CD4-positive, alpha-beta T cell treated with Interferon alpha-2 for 1 hour (primary cell): Measurements from ENCODE around the gene DLL4.

ENCODE experiments used
- DNase-seq, 2 donors: peaks; one replicate each; pipeline ENCODE4 v3.0.0-alpha.2; 2020 to 2022

The DLL4 gene

GRCh38 chr15:40928821-40929659, at the start of gene DLL4:
TSS of gene DLL4 (plus strand) at chr15:40929340. CDS start at chr15:40929669, 329 bp downstream.
- DNase-seq = peak in 1 of 2 donors; percentile 45

- no peak for DNase-seq
Observed at GRCh38 chr15:40879609-40880008, 49.5 kb upstream of the DLL4 start.

GRCh38 chr15:40881351-40881750, 47.8 kb upstream of the DLL4 start:
- DNase-seq = no peak

GRCh38 chr15:40886586-40886985, 42.6 kb upstream of the DLL4 start:
- DNase-seq = no peak

GRCh38 chr15:40889112-40889511, 40.0 kb upstream of the DLL4 start:
- DNase-seq = no peak

- no peak for DNase-seq
Observed at GRCh38 chr15:40891138-40891537, 38.0 kb upstream of the DLL4 start.

- DNase-seq = peak; percentile 20 to 52
Observed at GRCh38 chr15:40891810-40892446, 37.2 kb upstream of the DLL4 start.

- no peak for DNase-seq
Observed at GRCh38 chr15:40892447-40893012, 36.6 kb upstream of the DLL4 start.

- no peak for DNase-seq
Observed at GRCh38 chr15:40893019-40893670, 36.0 kb upstream of the DLL4 start.

GRCh38 chr15:40893733-40894680, 35.1 kb upstream of the DLL4 start, which contains the start of gene VPS18:
TSS of gene VPS18 (plus strand) at chr15:40894450. CDS start at chr15:40894769, 319 bp downstream.
- peak; percentile 97 to 98 for DNase-seq

GRCh38 chr15:40894681-40895448, 34.3 kb upstream of the DLL4 start:
- DNase-seq = peak; percentile 53 to 70

- no peak for DNase-seq
Observed at GRCh38 chr15:40899536-40900207, 29.5 kb upstream of the DLL4 start.

- DNase-seq = no peak
Observed at GRCh38 chr15:40900256-40901052, 28.7 kb upstream of the DLL4 start.

GRCh38 chr15:40901053-40901443, 28.1 kb upstream of the DLL4 start:
- no peak for DNase-seq

GRCh38 chr15:40902605-40903561, 26.3 kb upstream of the DLL4 start:
- DNase-seq = peak in 1 of 2 donors; percentile 58

- DNase-seq = no peak
Observed at GRCh38 chr15:40904552-40905201, 24.5 kb upstream of the DLL4 start.

- peak; percentile 78 to 82 for DNase-seq
Observed at GRCh38 chr15:40906091-40906990, 22.8 kb upstream of the DLL4 start.
